HG03139 (cell line): ENCODE measurements around the gene LRRC3C.
A peak's percentile ranks its signal among the peaks of the same experiment; 100 is the strongest.

Source experiments
- ATAC-seq: cut with Tn5 transposase; IDR thresholded peaks from one replicate; pipeline ENCODE4 v1.9.1; 2021; ENCODE audit not compliant: unreplicated experiment

Gene LRRC3C

DNA sequence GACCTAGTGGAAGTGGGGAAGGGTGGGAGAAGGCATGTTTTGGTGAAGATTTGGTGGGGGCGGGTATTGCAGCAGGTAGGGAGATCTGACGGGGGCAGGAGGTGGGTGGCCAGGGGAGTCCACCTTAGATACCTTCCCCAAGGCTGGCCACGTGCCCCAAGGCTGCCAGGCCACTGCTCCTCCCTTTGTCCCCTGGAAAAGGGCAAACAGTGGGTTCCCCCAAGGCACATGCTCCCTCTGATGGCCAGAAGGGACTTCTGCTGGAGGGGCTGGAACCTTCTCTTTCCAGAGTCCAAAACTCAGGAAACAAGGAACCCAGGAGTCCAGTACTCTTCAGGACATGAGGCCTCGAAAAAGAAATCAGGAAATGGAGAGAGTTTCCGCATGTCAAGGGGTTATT is 46.9 kb downstream of the LRRC3C start:
- no peak for ATAC-seq

DNA sequence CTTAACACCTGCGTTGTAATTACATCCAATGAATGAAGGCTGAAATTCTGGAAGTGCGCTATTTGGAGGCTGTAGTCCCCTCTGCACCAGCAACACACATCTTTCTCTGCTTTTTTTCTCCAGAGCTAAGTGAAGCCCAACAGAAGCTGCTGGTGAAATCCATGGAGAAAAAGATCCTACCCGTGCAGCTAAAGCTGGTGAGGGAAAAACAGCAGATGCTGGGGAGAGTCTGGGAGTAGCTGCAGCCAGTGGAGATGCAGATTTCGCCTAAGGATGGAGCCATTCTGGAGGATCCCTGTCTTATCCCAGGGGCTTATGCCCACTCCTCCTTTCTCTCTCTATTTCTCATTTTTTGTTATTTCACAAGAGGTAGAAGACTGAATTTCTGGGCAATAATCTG is 48.3 kb downstream of the LRRC3C start:
- ATAC-seq, result no peak

DNA sequence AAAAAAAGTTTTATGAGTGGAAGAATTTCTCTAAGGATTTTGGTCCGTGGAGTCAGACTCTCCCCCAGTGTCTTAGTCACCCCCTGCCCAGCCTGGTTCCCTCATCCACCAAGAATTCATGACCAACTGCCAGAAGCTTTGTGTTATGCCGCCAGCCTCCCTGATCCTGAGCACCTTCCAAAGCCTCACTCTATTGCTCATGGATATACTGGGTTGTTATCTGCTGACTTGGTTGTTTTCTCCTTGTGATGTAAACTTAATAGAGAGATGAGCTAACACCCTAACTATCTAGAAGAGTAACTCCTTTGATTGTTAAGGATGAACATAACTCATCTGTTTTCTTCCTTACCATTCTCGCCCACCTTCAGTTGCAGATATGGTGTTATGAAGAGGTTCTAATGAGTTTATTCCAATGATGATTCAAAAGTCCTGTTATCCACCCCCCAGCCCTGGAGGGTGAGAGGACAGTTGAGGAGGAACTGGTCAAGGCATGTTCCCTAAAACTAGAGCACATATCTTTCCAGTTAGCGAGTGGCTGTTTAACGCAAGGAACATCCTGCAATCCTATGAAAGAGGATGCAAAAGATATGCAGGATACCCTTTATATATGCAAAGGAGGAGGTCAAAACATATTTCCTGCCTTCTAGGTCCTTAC is 51.6 kb downstream of the LRRC3C start:
- no peak for ATAC-seq

DNA sequence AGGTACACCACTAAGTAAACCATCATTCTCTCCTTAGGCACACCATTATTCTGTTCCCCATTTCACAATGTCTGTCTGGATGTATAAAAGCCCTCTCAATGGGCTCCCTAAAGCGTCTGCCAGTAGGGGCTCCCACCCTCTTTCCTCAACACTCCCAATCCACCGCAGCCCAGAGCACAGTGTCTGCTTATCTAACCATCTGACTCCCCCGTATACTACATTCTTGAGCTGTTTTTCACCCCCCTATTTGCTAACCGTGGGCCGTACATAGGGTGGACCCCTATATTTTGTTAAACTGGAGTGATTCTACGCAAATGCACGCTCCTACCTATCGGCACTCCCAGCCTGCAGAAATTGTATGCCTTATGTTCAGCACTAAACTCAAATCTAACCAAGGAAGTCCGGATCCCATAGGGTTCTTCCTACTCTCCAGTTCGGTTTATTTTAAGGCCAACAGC is 52.4 kb downstream of the LRRC3C start:
- no peak for ATAC-seq

DNA sequence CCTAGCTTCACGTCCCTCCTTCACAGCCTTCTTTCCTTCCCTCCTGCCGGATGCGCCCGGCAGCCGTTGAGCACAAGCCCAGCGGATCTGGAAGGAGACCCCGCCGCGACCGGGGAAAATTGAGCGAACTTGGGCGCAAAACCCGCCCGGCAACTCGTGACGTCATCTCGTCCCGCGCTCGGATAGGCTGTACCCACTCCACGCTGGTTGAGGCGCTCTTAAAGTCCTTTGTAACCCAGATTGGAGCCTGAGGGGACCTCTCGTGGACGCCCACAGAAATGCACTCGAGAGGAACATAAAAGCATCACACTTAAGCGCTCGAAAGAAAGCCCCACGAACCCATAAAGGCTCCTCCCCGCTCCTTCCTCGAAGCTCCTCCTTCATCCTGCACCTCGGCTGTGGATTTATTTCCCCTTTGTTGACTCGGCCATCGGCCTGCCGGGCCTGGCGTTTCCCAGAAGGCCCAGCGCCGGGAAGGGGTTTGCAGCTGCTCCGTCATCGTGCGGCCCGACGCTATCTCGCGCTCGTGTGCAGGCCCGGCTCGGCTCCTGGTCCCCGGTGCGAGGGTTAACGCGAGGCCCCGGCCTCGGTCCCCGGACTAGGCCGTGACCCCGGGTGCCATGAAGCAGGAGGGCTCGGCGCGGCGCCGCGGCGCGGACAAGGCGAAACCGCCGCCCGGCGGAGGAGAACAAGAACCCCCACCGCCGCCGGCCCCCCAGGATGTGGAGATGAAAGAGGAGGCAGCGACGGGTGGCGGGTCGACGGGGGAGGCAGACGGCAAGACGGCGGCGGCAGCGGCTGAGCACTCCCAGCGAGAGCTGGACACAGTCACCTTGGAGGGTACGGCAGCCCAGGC is 53.0 kb downstream of the LRRC3C start, which contains the start of gene PSMD3:
Gene PSMD3 (plus strand): TSS at position 457 of the 856 bp plus-strand sequence. CDS start 164 bp downstream, at position 621.
- peak; percentile 88 for ATAC-seq

DNA sequence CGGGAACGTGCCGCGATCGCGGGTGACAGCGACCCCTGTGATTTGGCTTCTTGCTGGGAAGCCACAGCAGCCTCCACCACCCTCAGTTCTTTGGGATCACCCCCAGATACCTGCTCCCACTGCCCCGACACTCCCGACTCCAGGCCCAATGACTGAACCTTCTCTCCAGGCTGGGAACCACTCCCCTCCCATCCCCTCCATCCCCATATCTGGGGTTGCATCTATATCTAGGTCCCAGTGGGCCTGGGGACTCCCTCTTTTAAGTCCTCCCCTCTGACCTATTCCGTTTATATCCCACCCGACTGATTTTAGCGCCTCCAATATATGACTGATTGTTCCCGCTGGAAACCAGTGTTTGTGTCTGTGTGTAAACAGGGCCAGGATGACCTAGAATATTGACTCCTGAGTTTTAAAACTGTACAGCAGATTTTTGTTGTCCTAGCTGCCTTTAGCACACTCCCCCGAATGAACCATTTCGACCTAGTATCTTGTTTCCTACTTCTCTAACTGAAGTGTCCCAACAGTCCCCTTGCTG is 53.7 kb downstream of the LRRC3C start:
- ATAC-seq, result no peak

DNA sequence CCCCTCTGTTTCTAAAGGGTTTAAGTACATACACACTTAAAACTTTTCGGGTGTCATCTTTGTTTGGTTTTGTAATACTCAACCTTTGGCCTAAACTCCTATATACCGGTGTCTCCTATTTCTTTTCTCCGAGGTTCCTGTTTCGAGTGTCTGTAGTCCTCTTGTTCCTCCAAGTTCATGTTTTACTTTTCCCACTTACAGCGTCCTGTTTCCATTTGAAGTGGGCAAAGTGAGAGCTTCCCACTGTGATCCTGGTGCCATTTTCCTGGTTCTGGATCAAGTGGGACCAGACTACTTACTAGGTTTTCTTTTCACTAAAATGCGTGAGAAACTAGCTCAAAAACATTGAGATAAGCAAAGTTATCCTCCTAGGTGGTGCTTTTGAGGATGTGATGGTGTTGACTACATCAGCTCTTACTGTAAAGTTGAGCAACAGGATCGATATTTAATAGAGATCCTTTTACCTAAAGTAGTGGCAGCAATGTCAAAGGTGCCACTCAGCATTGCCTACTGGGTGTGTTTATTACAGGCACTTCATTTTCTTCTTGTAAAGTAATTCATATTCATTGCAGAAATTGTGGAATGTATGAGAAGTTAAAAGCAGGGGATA is 54.3 kb downstream of the LRRC3C start:
- ATAC-seq, result no peak

DNA sequence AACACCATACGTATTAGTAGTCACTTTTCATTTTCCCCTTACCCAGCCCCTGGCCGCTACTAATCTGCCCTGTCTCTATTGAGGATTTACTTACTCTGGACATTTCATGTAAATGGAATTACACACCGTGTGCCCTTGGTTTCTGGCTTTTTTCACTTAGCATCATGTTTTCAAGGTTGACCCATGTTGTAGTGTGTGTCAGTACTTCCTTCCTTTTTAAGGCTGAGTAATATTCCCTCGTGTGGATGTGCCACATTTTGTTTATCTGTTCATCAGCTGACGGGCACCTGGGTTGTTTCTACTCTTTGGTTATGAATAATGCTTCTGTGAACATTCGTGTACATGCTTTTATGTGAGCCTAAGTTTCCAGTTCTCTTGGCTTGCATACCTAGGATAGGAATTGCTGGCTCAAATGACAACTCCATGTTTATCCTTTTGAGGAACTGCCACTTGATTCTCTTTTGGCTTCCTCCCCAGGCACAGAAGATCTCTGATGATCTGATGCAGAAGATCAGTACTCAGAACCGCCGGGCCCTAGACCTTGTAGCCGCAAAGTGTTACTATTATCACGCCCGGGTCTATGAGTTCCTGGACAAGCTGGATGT is 60.8 kb downstream of the LRRC3C start:
- no peak for ATAC-seq

DNA sequence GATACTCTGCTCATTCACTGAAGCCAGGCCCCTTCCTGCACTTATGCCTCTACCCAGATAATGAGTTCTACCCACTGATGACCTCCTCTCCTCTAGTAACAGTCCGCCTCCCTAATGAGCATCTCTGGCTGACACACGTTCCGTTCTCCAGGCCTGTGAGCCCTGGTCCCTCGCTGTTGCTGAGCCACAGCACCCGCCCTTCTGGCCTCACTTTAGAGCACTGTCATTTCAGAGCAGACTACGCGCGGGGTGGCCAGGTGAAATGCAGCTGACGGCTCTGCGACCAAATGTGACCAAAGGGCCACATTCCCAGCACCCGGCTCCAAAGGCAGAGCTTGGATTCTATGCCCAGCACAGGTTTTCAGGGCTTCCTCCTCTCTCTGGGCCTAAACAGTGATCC is 66.9 kb downstream of the LRRC3C start:
- no peak for ATAC-seq
